ENCODE measurements around the gene DBH. TPM values are rescaled to one million over a fixed set of nuclear protein-coding genes. Genes with fewer than 3 reads are reported as not detected.

DBH gene
- total RNA-seq, 1 experiment from 2014 or later, result not detected

GRCh38 chr9:133676450-133676849 lies 40.3 kb downstream of the DBH start:
- no peaks in the 10 kb centered on the region for H3K36me3 Mint-ChIP-seq (ENCODE audit: insufficient read depth, unreplicated experiment)
- CTCF ChIA-PET, result interaction anchor here (0.5 to 1.2 kb wide), 3 partner anchors 17 to 911 kb away, joined by 3 to 4 read pairs (median 3); no protein-coding TSS in a partner anchor
- no peak overlapping the region for H3K27ac Mint-ChIP-seq (ENCODE audit: low read depth, unreplicated experiment)
- H3K27me3 Mint-ChIP-seq (ENCODE audit: insufficient read depth, unreplicated experiment), result peaks cover 71% of the 10 kb centered on the region
- intact Hi-C loops (cut with micrococcal nuclease), result no loop called here
- no peaks in the 10 kb centered on the region for H3K4me1 Mint-ChIP-seq (ENCODE audit: insufficient read depth, unreplicated experiment)
- POLR2A ChIA-PET, result no interaction called here
- no TSS peak for BruUV-seq (replicated peaks)
- H3K4me3 Mint-ChIP-seq (ENCODE audit: unreplicated experiment), result no peak overlapping the region
- no peaks in the 10 kb centered on the region for H3K9me3 Mint-ChIP-seq (ENCODE audit: unreplicated experiment)
- TF ChIP-seq CTCF (IDR thresholded peaks at IDR 0.05; ENCODE audit: unreplicated experiment), result no peak
- no peak for DNase-seq (ENCODE audit: unreplicated experiment)

- POLR2A ChIA-PET, result no interaction called here
- DNase-seq (ENCODE audit: unreplicated experiment), result no peak
- BruUV-seq (replicated peaks), result no TSS peak
- Mint-ChIP-seq H3K36me3 (ENCODE audit: insufficient read depth, unreplicated experiment) (no peaks in the 10 kb centered on the region), H3K4me1 (ENCODE audit: insufficient read depth, unreplicated experiment) (no peaks in the 10 kb centered on the region), H3K4me3 (ENCODE audit: unreplicated experiment) (no peak overlapping the region), H3K27ac (ENCODE audit: low read depth, unreplicated experiment) (no peak overlapping the region), H3K27me3 (ENCODE audit: insufficient read depth, unreplicated experiment) (peaks cover 65% of the 10 kb centered on the region), H3K9me3 (ENCODE audit: unreplicated experiment) (no peaks in the 10 kb centered on the region)
- TF ChIP-seq CTCF (IDR thresholded peaks at IDR 0.05; ENCODE audit: unreplicated experiment), result no peak
- intact Hi-C loops (cut with micrococcal nuclease), result no loop called here
- CTCF ChIA-PET, result interaction anchor here (0.5 to 1.2 kb wide), 4 partner anchors 16 to 772 kb away, joined by 3 to 4 read pairs (median 3); no protein-coding TSS in a partner anchor
Observed at GRCh38 chr9:133677126-133678010, 41.2 kb downstream of the DBH start.

- TF ChIP-seq CTCF (IDR thresholded peaks at IDR 0.05; ENCODE audit: unreplicated experiment), result no peak
- H3K4me3 Mint-ChIP-seq (ENCODE audit: unreplicated experiment), result no peak overlapping the region
- ChIA-PET CTCF (interaction anchor here (0.9 kb wide), 1 partner anchor 64 kb away, joined by 4 read pairs; no protein-coding TSS in a partner anchor), POLR2A (interaction anchor here (0.6 kb wide), 1 partner anchor 195 kb away, joined by 3 read pairs; no protein-coding TSS in a partner anchor)
- no peaks in the 10 kb centered on the region for H3K4me1 Mint-ChIP-seq (ENCODE audit: insufficient read depth, unreplicated experiment)
- DNase-seq (ENCODE audit: unreplicated experiment), result no peak
- no peaks in the 10 kb centered on the region for H3K36me3 Mint-ChIP-seq (ENCODE audit: insufficient read depth, unreplicated experiment)
- no peaks in the 10 kb centered on the region for H3K9me3 Mint-ChIP-seq (ENCODE audit: unreplicated experiment)
- intact Hi-C loops (cut with micrococcal nuclease), result no loop called here
- peaks cover 54% of the 10 kb centered on the region for H3K27me3 Mint-ChIP-seq (ENCODE audit: insufficient read depth, unreplicated experiment)
- BruUV-seq (replicated peaks), result no TSS peak
- H3K27ac Mint-ChIP-seq (ENCODE audit: low read depth, unreplicated experiment), result no peak overlapping the region
Observed at GRCh38 chr9:133679056-133679455, 42.9 kb downstream of the DBH start.

- BruUV-seq (replicated peaks), result no TSS peak
- no peak for TF ChIP-seq CTCF (IDR thresholded peaks at IDR 0.05; ENCODE audit: unreplicated experiment)
- Mint-ChIP-seq H3K4me3 (ENCODE audit: unreplicated experiment) (no peak overlapping the region), H3K27ac (ENCODE audit: low read depth, unreplicated experiment) (no peak overlapping the region), H3K36me3 (ENCODE audit: insufficient read depth, unreplicated experiment) (no peaks in the 10 kb centered on the region), H3K4me1 (ENCODE audit: insufficient read depth, unreplicated experiment) (no peaks in the 10 kb centered on the region), H3K9me3 (ENCODE audit: unreplicated experiment) (no peaks in the 10 kb centered on the region), H3K27me3 (ENCODE audit: insufficient read depth, unreplicated experiment) (peaks cover 49% of the 10 kb centered on the region)
- POLR2A ChIA-PET, result interaction anchor here (0.6 kb wide), 1 partner anchor 196 kb away, joined by 3 read pairs; no protein-coding TSS in a partner anchor
- intact Hi-C loops (cut with micrococcal nuclease), result no loop called here
- no peak for DNase-seq (ENCODE audit: unreplicated experiment)
- CTCF ChIA-PET, result interaction anchor here (0.8 to 0.9 kb wide), 2 partner anchors 63 to 152 kb away, joined by 3 to 4 read pairs; no protein-coding TSS in a partner anchor
Observed at GRCh38 chr9:133679466-133680061, 43.4 kb downstream of the DBH start.

Data from MCF 10A (cell line).